ENCODE measurements around the gene STEAP1.
A peak's percentile ranks its signal among the peaks of the same experiment; 100 is the strongest.
"Not testable (repeated sequence)": the region's sequence is repeated elsewhere in the genome, so short reads cannot be mapped to it uniquely, and the experiment has no call there.

The STEAP1 gene

GRCh38 chr7:90153943-90154771, at the start of gene STEAP1:
Gene STEAP1, plus strand, starts transcription at chr7:90154469. Its CDS starts 5,320 bp downstream, at chr7:90159789.
- peak; percentile 71 for DNase-seq (ENCODE audit: low read depth)

GRCh38 chr7:90114972-90115371, 39.3 kb upstream of the STEAP1 start:
- not testable (repeated sequence) for DNase-seq (ENCODE audit: low read depth)

GRCh38 chr7:90118551-90119177, 35.6 kb upstream of the STEAP1 start:
- DNase-seq (ENCODE audit: low read depth): peak; percentile 4

DNA sequence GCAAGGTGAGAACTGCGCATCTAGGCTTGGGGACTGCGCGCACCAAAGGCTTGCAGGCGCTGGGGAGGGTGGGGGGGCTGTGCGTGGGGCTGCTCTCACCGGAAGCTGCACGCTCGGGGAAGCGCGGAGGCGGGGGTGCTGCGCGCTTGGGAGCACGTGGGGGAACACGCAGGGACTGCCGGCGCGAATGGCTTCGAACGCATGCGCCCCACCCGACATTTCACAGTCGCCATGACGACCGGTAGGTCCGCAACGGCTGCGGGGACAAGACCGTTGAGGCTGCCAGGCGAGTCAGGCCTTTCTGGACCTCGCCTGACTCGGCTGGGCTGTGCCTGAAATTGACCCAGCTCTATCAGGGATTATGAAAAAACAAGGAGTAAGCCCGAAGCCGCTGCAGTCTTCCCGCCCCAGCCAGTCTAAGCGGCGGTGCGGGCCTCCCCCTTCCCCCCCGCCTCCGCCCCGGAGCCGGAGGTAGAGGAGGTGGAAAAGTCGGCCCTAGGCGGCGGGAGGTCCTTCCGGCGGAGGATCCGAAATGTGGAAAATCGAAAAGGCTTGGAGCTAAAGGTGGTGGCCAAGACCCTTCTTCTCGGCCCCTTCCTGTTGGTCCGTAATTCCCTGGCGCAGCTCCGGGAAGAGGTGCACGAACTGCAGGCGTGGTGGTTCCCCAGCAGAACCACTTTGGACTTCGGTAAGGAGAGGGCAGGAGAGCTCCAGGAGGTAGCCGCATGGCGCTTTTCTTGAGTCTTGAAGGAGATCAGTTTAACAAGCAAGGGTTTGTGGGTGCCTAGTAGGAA, 34.9 kb upstream of the STEAP1 start:
- no peak for DNase-seq (ENCODE audit: low read depth)

GRCh38 chr7:90120205-90120604, 34.1 kb upstream of the STEAP1 start:
- DNase-seq (ENCODE audit: low read depth): not testable (repeated sequence)

- DNase-seq (ENCODE audit: low read depth): not testable (repeated sequence)
Observed at GRCh38 chr7:90131746-90132145, 22.5 kb upstream of the STEAP1 start.

DNA sequence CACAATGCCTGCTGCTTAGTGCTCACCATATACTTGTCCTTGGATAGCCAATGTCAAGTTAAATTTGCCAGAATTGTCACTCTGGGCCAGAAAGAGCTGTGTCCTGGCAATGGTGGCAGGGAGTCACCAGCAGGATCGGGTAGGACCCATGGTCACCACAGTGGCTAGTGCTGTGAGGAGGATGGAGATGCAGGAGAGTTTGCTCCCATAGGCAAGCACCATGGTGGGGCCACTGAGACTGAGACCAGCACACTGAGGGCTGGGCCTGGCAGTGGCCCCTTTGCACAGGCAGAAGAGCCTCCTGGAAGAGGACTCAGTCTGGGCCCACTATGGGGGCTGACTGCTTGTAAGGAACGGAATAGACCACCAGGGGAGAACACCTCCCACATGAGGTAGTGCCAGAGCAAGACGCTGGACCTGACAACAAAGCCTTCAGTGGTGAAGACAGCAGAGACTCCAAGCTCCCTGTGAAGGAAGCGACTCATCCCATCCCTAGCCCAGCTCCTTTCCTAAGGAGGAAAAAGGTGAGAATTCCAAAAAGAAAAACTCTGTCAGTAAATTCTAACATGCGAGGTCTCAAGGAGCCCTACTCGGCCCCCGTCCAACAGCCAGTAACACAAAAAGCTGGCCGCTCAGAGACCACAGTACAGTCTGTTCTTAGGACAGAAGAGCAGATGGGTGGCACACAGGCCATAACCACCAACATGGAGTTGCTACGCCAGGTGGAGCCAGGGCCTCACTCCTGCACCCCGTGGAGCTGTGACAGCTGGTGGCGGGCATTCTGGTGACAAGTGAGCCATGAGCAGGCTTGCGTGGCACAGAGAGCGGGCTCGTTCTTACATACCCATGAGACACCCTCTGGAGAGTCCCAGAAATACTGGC, 6.9 kb upstream of the STEAP1 start:
- not testable (repeated sequence) for DNase-seq (ENCODE audit: low read depth)

DNA sequence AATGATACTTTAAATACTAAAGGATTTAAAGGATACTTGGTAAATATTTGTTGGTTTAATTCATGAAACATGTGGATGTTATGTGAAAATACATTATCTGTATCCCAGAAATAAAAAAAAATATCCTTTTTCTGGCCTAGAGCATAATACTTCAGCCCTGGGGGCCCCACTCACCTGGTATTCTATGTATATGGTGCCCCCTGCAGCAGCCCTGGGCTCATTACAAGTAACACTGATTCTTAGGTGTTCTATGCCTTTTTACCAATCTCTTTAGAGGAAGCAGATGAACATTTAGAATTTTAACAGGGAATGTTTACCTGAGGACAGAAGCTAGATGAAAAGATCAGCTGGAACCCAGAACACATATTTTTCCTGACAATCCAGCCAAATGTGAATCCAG, 4.8 kb upstream of the STEAP1 start:
- DNase-seq (ENCODE audit: low read depth): not testable (repeated sequence)

GRCh38 chr7:90151884-90152283, 2.4 kb upstream of the STEAP1 start:
- not testable (repeated sequence) for DNase-seq (ENCODE audit: low read depth)

GRCh38 chr7:90152642-90153253, 1.5 kb upstream of the STEAP1 start:
- DNase-seq (ENCODE audit: low read depth): peak; percentile 53

- no peak for DNase-seq (ENCODE audit: low read depth)
Observed at GRCh38 chr7:90155206-90155605, 937 bp downstream of the STEAP1 start.

GRCh38 chr7:90157331-90157730, 3.1 kb downstream of the STEAP1 start:
- not testable (repeated sequence) for DNase-seq (ENCODE audit: low read depth)

DNA sequence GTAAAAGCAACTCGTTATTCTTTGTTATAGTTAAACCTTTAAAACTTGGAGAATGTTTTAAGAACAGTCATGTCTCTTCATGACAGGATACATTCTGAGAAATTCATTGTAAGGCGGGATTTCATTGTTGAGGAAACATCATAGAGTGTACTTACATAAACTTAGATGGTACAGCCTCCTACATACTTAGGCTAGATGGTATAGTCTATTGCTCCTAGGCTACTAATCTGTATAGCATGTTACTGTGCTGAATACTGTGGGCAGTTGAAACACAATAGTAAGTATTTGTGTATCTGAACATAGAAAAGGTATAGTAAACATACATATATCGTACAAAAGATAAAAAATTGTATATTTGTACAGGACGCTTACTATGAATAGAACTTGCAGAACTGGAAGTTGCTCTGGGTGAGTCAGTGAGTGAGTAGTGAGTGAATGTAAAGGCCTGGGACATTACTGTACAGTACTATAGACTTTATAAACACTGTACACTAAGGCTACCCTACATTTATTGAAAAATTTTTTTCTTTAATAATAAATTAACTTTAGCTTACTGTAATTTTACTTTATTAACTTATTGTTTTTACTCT, 3.6 kb downstream of the STEAP1 start:
- DNase-seq (ENCODE audit: low read depth): not testable (repeated sequence)

GRCh38 chr7:90163534-90163933, 9.3 kb downstream of the STEAP1 start:
- no peak for DNase-seq (ENCODE audit: low read depth)

DNA sequence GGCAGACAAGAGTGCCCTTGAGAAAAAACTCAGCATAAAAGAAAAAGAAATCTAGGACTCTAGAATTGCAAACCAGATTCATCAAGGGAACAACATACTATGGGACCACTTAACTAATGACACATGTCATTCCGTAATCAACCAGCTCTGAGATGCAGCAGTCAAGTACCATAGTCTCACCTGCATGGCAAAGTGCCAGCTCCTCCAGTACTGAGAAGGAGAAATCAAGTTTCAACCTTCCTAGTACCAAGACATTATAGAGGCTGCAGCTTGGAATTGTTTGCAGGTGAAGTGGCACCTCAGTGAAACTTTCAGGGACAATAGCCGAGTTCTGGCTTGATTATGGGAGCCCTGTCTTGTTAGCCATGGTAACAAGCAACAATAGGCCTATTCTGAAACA, 11.5 kb downstream of the STEAP1 start:
- no peak for DNase-seq (ENCODE audit: low read depth)

DNA sequence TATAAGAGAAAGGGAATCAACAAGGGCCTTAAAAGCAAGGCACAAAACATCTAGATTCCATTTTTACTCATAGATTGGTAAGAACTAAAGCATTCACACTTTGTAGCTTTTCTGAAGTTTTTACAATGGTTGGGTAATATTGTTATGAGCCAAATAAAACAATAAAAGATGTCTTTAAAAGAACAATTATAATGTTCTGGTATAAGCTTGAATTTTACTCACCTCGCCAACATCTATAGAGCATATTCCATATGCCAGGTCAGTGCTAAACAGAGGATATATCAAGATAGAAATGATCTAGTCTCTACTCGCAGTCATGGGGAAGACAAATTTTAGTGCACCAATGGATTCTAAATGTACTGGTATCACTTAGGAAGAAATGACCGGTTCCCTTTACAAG, 11.9 kb downstream of the STEAP1 start:
- no peak for DNase-seq (ENCODE audit: low read depth)

- no peak for DNase-seq (ENCODE audit: low read depth)
Observed at GRCh38 chr7:90167361-90167760, 13.1 kb downstream of the STEAP1 start.

- no peak for DNase-seq (ENCODE audit: low read depth)
Observed at GRCh38 chr7:90169891-90170290, 15.6 kb downstream of the STEAP1 start.

DNA sequence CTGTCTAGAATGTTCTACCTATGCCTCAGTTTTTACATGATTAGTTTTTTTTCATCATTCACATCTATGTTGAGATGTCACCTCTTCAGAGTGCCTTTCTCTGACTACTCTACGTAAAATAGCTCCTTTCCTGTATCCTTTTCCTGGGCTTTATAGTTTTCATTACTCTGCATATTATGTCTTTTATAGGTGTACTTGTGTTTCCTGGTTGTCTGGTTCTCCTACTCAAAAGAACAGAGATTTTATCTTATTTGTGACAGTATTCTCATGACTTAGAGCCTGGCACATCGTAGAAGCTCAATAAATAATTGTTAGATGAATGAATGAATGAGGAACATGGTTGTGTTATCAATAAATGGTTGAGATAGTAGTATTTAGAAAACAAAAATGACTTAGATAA, 17.9 kb downstream of the STEAP1 start:
- no peak for DNase-seq (ENCODE audit: low read depth)

- DNase-seq (ENCODE audit: low read depth): no peak
Observed at GRCh38 chr7:90172624-90173023, 18.4 kb downstream of the STEAP1 start.
